ENCODE data around the gene DONSON. TPM values are rescaled to one million over a fixed set of nuclear protein-coding genes. Genes with fewer than 3 reads are reported as not detected.
"Not testable (repeated sequence)": the region's sequence is repeated elsewhere in the genome, so short reads cannot be mapped to it uniquely, and the experiment has no call there.

DONSON gene, protein sequence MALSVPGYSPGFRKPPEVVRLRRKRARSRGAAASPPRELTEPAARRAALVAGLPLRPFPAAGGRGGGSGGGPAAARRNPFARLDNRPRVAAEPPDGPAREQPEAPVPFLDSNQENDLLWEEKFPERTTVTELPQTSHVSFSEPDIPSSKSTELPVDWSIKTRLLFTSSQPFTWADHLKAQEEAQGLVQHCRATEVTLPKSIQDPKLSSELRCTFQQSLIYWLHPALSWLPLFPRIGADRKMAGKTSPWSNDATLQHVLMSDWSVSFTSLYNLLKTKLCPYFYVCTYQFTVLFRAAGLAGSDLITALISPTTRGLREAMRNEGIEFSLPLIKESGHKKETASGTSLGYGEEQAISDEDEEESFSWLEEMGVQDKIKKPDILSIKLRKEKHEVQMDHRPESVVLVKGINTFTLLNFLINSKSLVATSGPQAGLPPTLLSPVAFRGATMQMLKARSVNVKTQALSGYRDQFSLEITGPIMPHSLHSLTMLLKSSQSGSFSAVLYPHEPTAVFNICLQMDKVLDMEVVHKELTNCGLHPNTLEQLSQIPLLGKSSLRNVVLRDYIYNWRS
- total RNA-seq = 15.1 and 15.9 TPM in 2 replicates
- polyA plus RNA-seq = 17.1 and 23.2 TPM in 2 replicates

DNA sequence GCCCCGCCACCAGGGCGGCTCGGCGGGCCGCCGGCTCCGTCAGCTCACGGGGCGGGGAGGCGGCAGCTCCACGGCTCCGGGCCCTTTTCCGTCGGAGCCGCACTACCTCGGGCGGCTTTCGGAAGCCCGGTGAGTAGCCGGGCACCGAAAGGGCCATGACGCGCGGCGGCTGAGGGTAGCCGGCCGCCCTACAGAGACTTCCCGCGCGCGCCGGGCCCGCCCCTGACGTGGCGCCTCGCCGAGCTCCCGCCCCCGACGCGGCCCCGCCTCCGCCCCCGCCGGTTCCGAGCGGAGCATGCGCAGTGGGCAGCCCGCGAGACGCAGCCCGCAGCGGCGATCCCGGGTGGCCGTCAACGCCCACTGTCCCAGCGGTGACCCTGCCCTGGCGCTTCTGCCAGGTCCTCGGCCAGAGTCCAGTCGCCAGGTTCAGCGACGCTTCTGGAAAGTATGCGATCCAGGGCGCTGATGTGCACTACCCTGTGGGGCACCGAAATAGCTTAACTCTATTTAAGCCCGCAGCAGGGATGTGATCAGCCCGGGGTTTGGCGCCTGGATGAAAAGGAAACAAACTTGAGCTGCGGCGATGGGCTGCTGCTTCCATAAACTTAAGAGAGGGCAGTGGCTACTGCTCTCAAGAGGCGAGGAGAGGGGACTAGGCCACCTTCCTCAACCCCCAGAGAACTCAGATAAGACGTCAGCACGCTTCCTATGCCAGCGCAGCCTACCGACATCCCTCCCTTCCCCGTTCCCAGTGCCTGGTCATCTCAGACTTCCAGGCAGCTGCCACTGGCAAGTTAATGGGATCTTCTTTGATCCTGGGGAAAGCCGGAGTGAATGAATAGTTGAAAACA is at the start of gene DONSON:
Gene DONSON (minus strand): TSS at position 200 of the 851 bp plus-strand sequence. CDS start 43 bp downstream, at position 157.
- Histone ChIP-seq H3K36me3 (replicated peaks; ENCODE audit: insufficient read depth, low read depth) (no peaks in the 10 kb centered on the region), H3K4me2 (peak within 1 kb of the TSS; percentile 86), H3K9me3 (ENCODE audit: low read depth) (no peaks in the 10 kb centered on the region), H3K27ac (peak within 1 kb of the TSS; percentile 91), H2AFZ (peak within 1 kb of the TSS; percentile 94), H3K27me3 (no peaks in the 10 kb centered on the region), H3K79me2 (peaks cover 34% of the 10 kb centered on the region), H3K4me1 (ENCODE audit: insufficient read depth) (peaks cover 9% of the 10 kb centered on the region), H3K4me3 (peak within 1 kb of the TSS; percentile 78), H3K9me2 (replicated peaks; ENCODE audit: insufficient read depth) (no peaks in the 10 kb centered on the region), H4K20me1 (ENCODE audit: insufficient read depth, poor library complexity, severe bottlenecking) (no peaks in the 10 kb centered on the region)
- peak; percentile 96 for DNase-seq (ENCODE audit: low spot score)
- TF ChIP-seq EZH2 (IDR thresholded peaks at IDR 0.05; ENCODE audit: borderline replicate concordance) (no peak), EZH2phosphoT487 (IDR thresholded peaks at IDR 0.05; ENCODE audit: low read depth, severe bottlenecking, unreplicated experiment) (no peak)
- TF ChIP-seq, protein P1, sequence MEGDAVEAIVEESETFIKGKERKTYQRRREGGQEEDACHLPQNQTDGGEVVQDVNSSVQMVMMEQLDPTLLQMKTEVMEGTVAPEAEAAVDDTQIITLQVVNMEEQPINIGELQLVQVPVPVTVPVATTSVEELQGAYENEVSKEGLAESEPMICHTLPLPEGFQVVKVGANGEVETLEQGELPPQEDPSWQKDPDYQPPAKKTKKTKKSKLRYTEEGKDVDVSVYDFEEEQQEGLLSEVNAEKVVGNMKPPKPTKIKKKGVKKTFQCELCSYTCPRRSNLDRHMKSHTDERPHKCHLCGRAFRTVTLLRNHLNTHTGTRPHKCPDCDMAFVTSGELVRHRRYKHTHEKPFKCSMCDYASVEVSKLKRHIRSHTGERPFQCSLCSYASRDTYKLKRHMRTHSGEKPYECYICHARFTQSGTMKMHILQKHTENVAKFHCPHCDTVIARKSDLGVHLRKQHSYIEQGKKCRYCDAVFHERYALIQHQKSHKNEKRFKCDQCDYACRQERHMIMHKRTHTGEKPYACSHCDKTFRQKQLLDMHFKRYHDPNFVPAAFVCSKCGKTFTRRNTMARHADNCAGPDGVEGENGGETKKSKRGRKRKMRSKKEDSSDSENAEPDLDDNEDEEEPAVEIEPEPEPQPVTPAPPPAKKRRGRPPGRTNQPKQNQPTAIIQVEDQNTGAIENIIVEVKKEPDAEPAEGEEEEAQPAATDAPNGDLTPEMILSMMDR (IDR thresholded peaks at IDR 0.05; ENCODE audit: poor library complexity) = no peak
- under 1% methylated on average over 31 of the region's 78 CpGs for WGBS (ENCODE audit: low lambda C conversion rate, missing lambda C conversion rate)

DNA sequence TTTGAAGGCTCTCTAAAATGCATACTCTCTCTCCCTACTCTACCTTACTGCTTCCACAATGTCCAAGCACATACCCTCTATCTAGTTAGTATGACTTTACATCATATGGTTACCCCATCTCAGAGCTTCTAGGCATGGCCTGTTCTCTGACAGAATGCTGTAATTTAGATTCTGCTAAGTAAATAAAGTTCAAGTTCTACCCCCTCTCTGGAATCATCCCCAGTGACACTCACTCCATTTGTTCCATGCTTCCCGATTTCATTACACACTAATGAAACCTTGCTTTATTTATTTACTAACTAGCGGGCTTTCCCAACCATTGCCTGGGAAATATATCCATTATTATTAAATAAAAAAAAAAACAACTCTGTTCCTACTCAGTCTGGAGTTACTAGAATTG is 45.8 kb upstream of the DONSON start:
- H3K9me3 ChIP-seq (ENCODE audit: low read depth) = no peaks in the 10 kb centered on the region
- H3K4me1 ChIP-seq (ENCODE audit: insufficient read depth) = no peaks in the 10 kb centered on the region
- no peaks in the 10 kb centered on the region for H4K20me1 ChIP-seq (ENCODE audit: insufficient read depth, poor library complexity, severe bottlenecking)
- TF ChIP-seq, protein P1 (IDR thresholded peaks at IDR 0.05; ENCODE audit: poor library complexity) = no peak
- no peak for TF ChIP-seq EZH2 (IDR thresholded peaks at IDR 0.05; ENCODE audit: borderline replicate concordance)
- no peak for TF ChIP-seq EZH2phosphoT487 (IDR thresholded peaks at IDR 0.05; ENCODE audit: low read depth, severe bottlenecking, unreplicated experiment)
- no peak overlapping the region for H3K27ac ChIP-seq
- no peak for DNase-seq (ENCODE audit: low spot score)
- WGBS (ENCODE audit: low lambda C conversion rate, missing lambda C conversion rate) = 99% methylated on average over 2 of the region's 2 CpGs
- no peaks in the 10 kb centered on the region for H3K9me2 ChIP-seq (replicated peaks; ENCODE audit: insufficient read depth)
- no peaks in the 10 kb centered on the region for H3K36me3 ChIP-seq (replicated peaks; ENCODE audit: insufficient read depth, low read depth)
- no peak overlapping the region for H2AFZ ChIP-seq
- peaks cover 71% of the 10 kb centered on the region for H3K79me2 ChIP-seq
- no peaks in the 10 kb centered on the region for H3K27me3 ChIP-seq
- H3K4me3 ChIP-seq = no peak overlapping the region
- no peak overlapping the region for H3K4me2 ChIP-seq

DNA sequence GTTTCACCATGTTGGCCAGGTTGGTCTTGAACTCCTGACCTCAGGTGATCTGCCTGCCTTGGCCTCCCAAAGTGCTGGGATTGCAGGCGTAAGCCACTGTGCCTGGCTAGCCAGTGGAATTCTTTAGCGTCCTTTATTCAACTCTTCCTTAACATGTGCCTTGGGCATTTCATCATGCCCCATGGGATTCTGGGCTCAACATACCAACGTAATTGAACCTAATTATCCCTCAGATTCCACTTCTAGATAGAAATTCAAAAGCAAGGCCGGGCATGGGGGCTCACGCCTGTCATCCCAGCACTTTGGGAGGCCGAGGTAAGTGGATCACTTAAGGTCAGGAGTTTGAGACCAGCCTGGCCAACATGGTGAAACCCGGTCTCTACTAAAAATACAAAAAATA is 37.7 kb upstream of the DONSON start:
- not testable (repeated sequence) for H4K20me1 ChIP-seq (ENCODE audit: insufficient read depth, poor library complexity, severe bottlenecking); H3K36me3 ChIP-seq (replicated peaks; ENCODE audit: insufficient read depth, low read depth); H3K27ac ChIP-seq

More for the DNA sequence above, 37.7 kb upstream of the DONSON start:
- not testable (repeated sequence) for H2AFZ ChIP-seq; H3K27me3 ChIP-seq; H3K9me2 ChIP-seq (replicated peaks; ENCODE audit: insufficient read depth); H3K4me1 ChIP-seq (ENCODE audit: insufficient read depth); H3K4me2 ChIP-seq; H3K9me3 ChIP-seq (ENCODE audit: low read depth); H3K4me3 ChIP-seq; DNase-seq (ENCODE audit: low spot score)
- H3K79me2 ChIP-seq = peaks cover 13% of the 10 kb centered on the region
- 92% methylated on average over 7 of the region's 7 CpGs for WGBS (ENCODE audit: low lambda C conversion rate, missing lambda C conversion rate)

All from hepatocyte (in vitro differentiated cells).